PC-3 (cell line): ENCODE measurements around the gene PDS5A. TPM values are rescaled to one million over a fixed set of nuclear protein-coding genes. Genes with fewer than 3 reads are reported as not detected.

ENCODE experiments used
- ATAC-seq: fragments of 200-7000 bp; cut with Tn5 transposase; 2 replicates; pipeline ENCODE4 v1.9.1; 2020; ENCODE audit warnings: mild to moderate bottlenecking, moderate library complexity
- BruUV-seq: library from RNA; stranded (reverse); fragments of 400-500 nt; replicated peaks from 2 replicates; lab custom pipeline; 2021; lab: Mats Ljungman, UMichigan
- CTCF ChIA-PET: fragments of 300-600 bp; sonication (Branson Sonifier 250); formaldehyde crosslinking; loops from one replicate; lab custom pipeline; 2022; ENCODE audit warnings: antibody characterized with exemption; lab: Charles Lee
- POLR2A ChIA-PET: fragments of 300-600 bp; sonication (Branson Sonifier 250); formaldehyde crosslinking; loops from one replicate; lab custom pipeline; 2022; ENCODE audit warnings: antibody characterized with exemption; ENCODE audit not compliant: unreplicated experiment; lab: Charles Lee
- DNase-seq: peaks from one replicate; pipeline ENCODE4 v3.0.0-alpha.2; 2015
- H2AFZ ChIP-seq: fragments of 300-600 bp; sonication (generic); 2 replicates; pipeline ENCODE4 v1.6.0; 2016; ENCODE audit warnings: antibody characterized with exemption, low read length
- H3F3A ChIP-seq: fragments of 300-600 bp; sonication (generic); one replicate; pipeline ENCODE4 v1.6.0; 2017; ENCODE audit warnings: antibody characterized with exemption, low read length, control low read depth, mild to moderate bottlenecking; ENCODE audit not compliant: unreplicated experiment
- H3K27ac ChIP-seq: fragments of 300-600 bp; sonication (generic); 2 replicates; pipeline ENCODE4 v1.5.1; 2016; ENCODE audit warnings: mild to moderate bottlenecking, low read length
- H3K27me3 ChIP-seq: fragments of 300-600 bp; sonication (generic); 2 replicates; pipeline ENCODE4 v1.6.1; 2016; ENCODE audit warnings: low read length, mixed read lengths
- H3K36me3 ChIP-seq: fragments of 300-600 bp; sonication (generic); 2 replicates; pipeline ENCODE4 v1.6.1; 2016; ENCODE audit warnings: low read depth, mixed run types, low read length, mixed read lengths
- H3K4me1 ChIP-seq: fragments of 300-600 bp; sonication (generic); 2 replicates; pipeline ENCODE4 v1.5.1; 2016; ENCODE audit warnings: low read length; ENCODE audit not compliant: insufficient read depth
- H3K4me2 ChIP-seq: fragments of 300-600 bp; sonication (generic); 2 replicates; pipeline ENCODE4 v1.6.0; 2016; ENCODE audit warnings: low read length
- H3K4me3 ChIP-seq: fragments of 300-600 bp; sonication (generic); 2 replicates; pipeline ENCODE4 v1.5.1; 2016; ENCODE audit warnings: mild to moderate bottlenecking, low read length, mixed read lengths
- H3K79me2 ChIP-seq: fragments of 300-600 bp; sonication (generic); 2 replicates; pipeline ENCODE4 v1.6.1; 2017; ENCODE audit warnings: low read length, mixed read lengths
- H3K9ac ChIP-seq: fragments of 300-600 bp; sonication (generic); 2 replicates; pipeline ENCODE4 v1.6.0; 2016; ENCODE audit warnings: mild to moderate bottlenecking, low read length
- H3K9me2 ChIP-seq: fragments of 300-600 bp; sonication (generic); replicated peaks from 2 replicates; pipeline ENCODE4 v1.6.1; 2016; ENCODE audit warnings: mixed run types, low read length, mixed read lengths
- H3K9me3 ChIP-seq: fragments of 300-600 bp; sonication (generic); 2 replicates; pipeline ENCODE4 v1.6.1; 2016; ENCODE audit warnings: low read length, mixed read lengths
- H4K20me1 ChIP-seq: fragments of 300-600 bp; sonication (generic); 2 replicates; pipeline ENCODE4 v1.6.1; 2016; ENCODE audit warnings: low read length, mixed read lengths
- CTCF ChIP-seq: fragments of 300-600 bp; sonication (generic); conservative IDR thresholded peaks from 2 replicates; pipeline ENCODE4 v1.5.1; 2017; ENCODE audit warnings: antibody characterized with exemption, low read depth, mild to moderate bottlenecking, low read length
- EZH2 ChIP-seq: fragments of 300-600 bp; sonication (generic); IDR thresholded peaks from one replicate; pipeline ENCODE4 v1.6.1; 2017; ENCODE audit warnings: antibody characterized with exemption, mild to moderate bottlenecking, low read length; ENCODE audit not compliant: unreplicated experiment
- EZH2phosphoT487 ChIP-seq: fragments of 300-600 bp; sonication (generic); IDR thresholded peaks from 2 replicates; pipeline ENCODE4 v1.6.1; 2018; ENCODE audit warnings: mild to moderate bottlenecking, antibody characterized with exemption, low read length, borderline replicate concordance
- intact Hi-C: fragments of 100-400 bp; cut with micrococcal nuclease; formaldehyde crosslinking; loops from 2 replicates; pipeline ENCODE4 v1.9.0; 2023
- total RNA-seq: library from RNA; depleted of rRNA; stranded (reverse); fragments of >200 nt; gene quantifications from 2 replicates; pipeline ENCODE4 v1.2.3, GENCODE V29; 2014

PDS5A gene
- total RNA-seq, 1 experiment from 2014 or later = 39.9 TPM

GRCh38 chr4:39936565-39937418 lies 40.9 kb downstream of the PDS5A start:
- DNase-seq = no peak
- no peaks in the 10 kb centered on the region for H3K27me3 ChIP-seq
- ATAC-seq = no peak
- no peaks in the 10 kb centered on the region for H3K4me1 ChIP-seq
- no peaks in the 10 kb centered on the region for H3K9me3 ChIP-seq
- no TSS peak for BruUV-seq
- no peaks in the 10 kb centered on the region for H3K9me2 ChIP-seq
- H3K79me2 ChIP-seq = peaks cover 91% of the 10 kb centered on the region
- intact Hi-C loops = no loop called here
- no peak overlapping the region for H3K4me3 ChIP-seq
- H3K27ac ChIP-seq = no peak overlapping the region
- peaks cover 8% of the 10 kb centered on the region; the same call in 1 of the 2 replicates for H4K20me1 ChIP-seq
- H2AFZ ChIP-seq = no peak overlapping the region
- H3K9ac ChIP-seq = no peak overlapping the region
- POLR2A ChIA-PET = no interaction called here
- no peaks in the 10 kb centered on the region for H3F3A ChIP-seq
- TF ChIP-seq CTCF (no peak), EZH2phosphoT487 (no peak), EZH2 (no peak)
- CTCF ChIA-PET = interaction anchor here (0.6 kb wide), 1 partner anchor 442 kb away, joined by 4 read pairs; no protein-coding TSS in a partner anchor
- no peaks in the 10 kb centered on the region for H3K36me3 ChIP-seq
- H3K4me2 ChIP-seq = no peak overlapping the region

- CTCF ChIA-PET = no interaction called here
- intact Hi-C loops = no loop called here
These were observed 43.8 kb downstream of the PDS5A start for GRCh38 chr4:39933671-39934590.

More at GRCh38 chr4:39933671-39934590, 43.8 kb downstream of the PDS5A start:
- Histone ChIP-seq H3K27ac (no peak overlapping the region), H3K36me3 (no peaks in the 10 kb centered on the region), H3F3A (no peaks in the 10 kb centered on the region), H3K9me2 (no peaks in the 10 kb centered on the region), H3K27me3 (no peaks in the 10 kb centered on the region), H3K9me3 (no peaks in the 10 kb centered on the region), H3K4me1 (no peaks in the 10 kb centered on the region), H3K4me3 (no peak overlapping the region), H2AFZ (no peak overlapping the region), H3K79me2 (peaks cover 72% of the 10 kb centered on the region), H4K20me1 (no peaks in the 10 kb centered on the region), H3K9ac (no peak overlapping the region), H3K4me2 (no peak overlapping the region)
- POLR2A ChIA-PET = no interaction called here
- no TSS peak for BruUV-seq
- no peak for TF ChIP-seq CTCF
- TF ChIP-seq EZH2 = no peak
- no peak for TF ChIP-seq EZH2phosphoT487
- DNase-seq (no peak), ATAC-seq (no peak)
